ENCODE measurements around the gene GABARAP. TPM values are rescaled to one million over a fixed set of nuclear protein-coding genes. Genes with fewer than 3 reads are reported as not detected.

The GABARAP gene
- total and polyA plus RNA-seq, 2 of the 13 experiments (the other 11 are each of a cell fraction or from before 2014, with no cell fraction given): 161 to 310 TPM

DNA sequence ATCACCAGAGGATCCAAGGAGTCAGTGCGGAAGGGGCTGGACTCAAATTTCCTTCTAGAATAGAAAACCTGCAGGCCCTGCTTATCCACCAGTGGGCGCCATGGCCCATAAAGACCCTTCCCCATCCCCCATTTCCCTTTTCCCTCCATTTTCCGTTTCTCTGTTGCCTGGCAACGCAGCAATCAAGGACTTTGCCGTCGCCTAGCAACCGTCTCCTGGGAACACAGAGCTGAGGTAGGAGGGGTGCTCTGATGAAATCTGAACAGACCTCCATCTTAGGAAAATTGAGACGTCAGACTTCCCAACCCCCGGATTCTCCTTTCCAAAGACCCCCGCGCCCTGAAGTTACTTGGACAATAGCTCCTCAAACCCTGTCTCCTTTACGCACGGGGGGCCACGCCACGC is 28.4 kb downstream of the GABARAP start (continued):
- TF ChIP-seq, protein P1, sequence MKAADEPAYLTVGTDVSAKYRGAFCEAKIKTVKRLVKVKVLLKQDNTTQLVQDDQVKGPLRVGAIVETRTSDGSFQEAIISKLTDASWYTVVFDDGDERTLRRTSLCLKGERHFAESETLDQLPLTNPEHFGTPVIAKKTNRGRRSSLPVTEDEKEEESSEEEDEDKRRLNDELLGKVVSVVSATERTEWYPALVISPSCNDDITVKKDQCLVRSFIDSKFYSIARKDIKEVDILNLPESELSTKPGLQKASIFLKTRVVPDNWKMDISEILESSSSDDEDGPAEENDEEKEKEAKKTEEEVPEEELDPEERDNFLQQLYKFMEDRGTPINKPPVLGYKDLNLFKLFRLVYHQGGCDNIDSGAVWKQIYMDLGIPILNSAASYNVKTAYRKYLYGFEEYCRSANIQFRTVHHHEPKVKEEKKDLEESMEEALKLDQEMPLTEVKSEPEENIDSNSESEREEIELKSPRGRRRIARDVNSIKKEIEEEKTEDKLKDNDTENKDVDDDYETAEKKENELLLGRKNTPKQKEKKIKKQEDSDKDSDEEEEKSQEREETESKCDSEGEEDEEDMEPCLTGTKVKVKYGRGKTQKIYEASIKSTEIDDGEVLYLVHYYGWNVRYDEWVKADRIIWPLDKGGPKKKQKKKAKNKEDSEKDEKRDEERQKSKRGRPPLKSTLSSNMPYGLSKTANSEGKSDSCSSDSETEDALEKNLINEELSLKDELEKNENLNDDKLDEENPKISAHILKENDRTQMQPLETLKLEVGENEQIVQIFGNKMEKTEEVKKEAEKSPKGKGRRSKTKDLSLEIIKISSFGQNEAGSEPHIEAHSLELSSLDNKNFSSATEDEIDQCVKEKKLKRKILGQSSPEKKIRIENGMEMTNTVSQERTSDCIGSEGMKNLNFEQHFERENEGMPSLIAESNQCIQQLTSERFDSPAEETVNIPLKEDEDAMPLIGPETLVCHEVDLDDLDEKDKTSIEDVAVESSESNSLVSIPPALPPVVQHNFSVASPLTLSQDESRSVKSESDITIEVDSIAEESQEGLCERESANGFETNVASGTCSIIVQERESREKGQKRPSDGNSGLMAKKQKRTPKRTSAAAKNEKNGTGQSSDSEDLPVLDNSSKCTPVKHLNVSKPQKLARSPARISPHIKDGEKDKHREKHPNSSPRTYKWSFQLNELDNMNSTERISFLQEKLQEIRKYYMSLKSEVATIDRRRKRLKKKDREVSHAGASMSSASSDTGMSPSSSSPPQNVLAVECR (CRISPR knock-in tag; IDR thresholded peaks at IDR 0.05; ENCODE audit: borderline replicate concordance): peak; percentile 46
- TF ChIP-seq NFIC (IDR thresholded peaks at IDR 0.05; ENCODE audit: low read length) (no peak), STAG1 (CRISPR knock-in tag; IDR thresholded peaks at IDR 0.05) (peak; percentile 44), PPARG (CRISPR knock-in tag; conservative IDR thresholded peaks at IDR 0.05) (peak; percentile 82), ZNF12 (CRISPR knock-in tag; IDR thresholded peaks at IDR 0.05) (0 out of 2 replicates have a peak, but pooled peaks have one; percentile 18), TFDP2 (CRISPR knock-in tag; IDR thresholded peaks at IDR 0.05) (peak; percentile 59; the same call in 1 of the 2 replicates), SMC3 (IDR thresholded peaks at IDR 0.05; ENCODE audit: low read length) (peak; percentile 71), ZNF234 (CRISPR knock-in tag; conservative IDR thresholded peaks at IDR 0.05) (no peak), THYN1 (CRISPR knock-in tag; IDR thresholded peaks at IDR 0.05; ENCODE audit: borderline replicate concordance, low read depth) (no peak), ZNF746 (CRISPR knock-in tag; IDR thresholded peaks at IDR 0.05) (peak; percentile 44; the same call in 1 of the 2 replicates), ZNF468 (CRISPR knock-in tag; IDR thresholded peaks at IDR 0.05) (0 out of 2 replicates have a peak, but pooled peaks have one; percentile 51), MYC (CRISPR knock-in tag; IDR thresholded peaks at IDR 0.05; ENCODE audit: borderline replicate concordance) (no peak), ZSCAN9 (CRISPR knock-in tag; IDR thresholded peaks at IDR 0.05; ENCODE audit: borderline replicate concordance) (0 out of 2 replicates have a peak, but pooled peaks have one; percentile 22), GZF1 (CRISPR knock-in tag; IDR thresholded peaks at IDR 0.05) (no peak), ZNF761 (CRISPR knock-in tag; conservative IDR thresholded peaks at IDR 0.05) (no peak), ARNT2 (CRISPR knock-in tag; IDR thresholded peaks at IDR 0.05; ENCODE audit: low read depth) (0 out of 2 replicates have a peak, but pooled peaks have one; percentile 14), ZMYM3 (CRISPR knock-in tag; IDR thresholded peaks at IDR 0.05) (no peak), TSC22D2 (CRISPR knock-in tag; IDR thresholded peaks at IDR 0.05; ENCODE audit: borderline replicate concordance) (no peak), MXI1 (IDR thresholded peaks at IDR 0.05; ENCODE audit: borderline replicate concordance, low read depth, low read length) (peak; percentile 97), ELF3 (CRISPR knock-in tag; IDR thresholded peaks at IDR 0.05) (0 out of 2 replicates have a peak, but pooled peaks have one; percentile 5), RFX3 (CRISPR knock-in tag; IDR thresholded peaks at IDR 0.05) (peak; percentile 94), ZNF503 (CRISPR knock-in tag; IDR thresholded peaks at IDR 0.05) (no peak)
